GM18505 (cell line): ENCODE measurements around the gene SLC9A6.
"Not testable (repeated sequence)": the region's sequence is repeated elsewhere in the genome, so short reads cannot be mapped to it uniquely, and the experiment has no call there.

Experiments
- ATAC-seq: cut with Tn5 transposase; IDR thresholded peaks from one replicate; pipeline ENCODE4 v1.9.1; 2021; ENCODE audit not compliant: unreplicated experiment
- POLR2A ChIP-seq: IDR thresholded peaks from 4 replicates; pipeline ENCODE4 v1.6.1; 2011; ENCODE audit warnings: borderline replicate concordance; ENCODE audit not compliant: insufficient read depth, insufficient read length; ENCODE audit errors: extremely low read depth

SLC9A6 gene

GRCh38 chrX:136039968-136040367 lies 54.7 kb downstream of the SLC9A6 start:
- ATAC-seq: no peak
- no peak for TF ChIP-seq POLR2A

DNA sequence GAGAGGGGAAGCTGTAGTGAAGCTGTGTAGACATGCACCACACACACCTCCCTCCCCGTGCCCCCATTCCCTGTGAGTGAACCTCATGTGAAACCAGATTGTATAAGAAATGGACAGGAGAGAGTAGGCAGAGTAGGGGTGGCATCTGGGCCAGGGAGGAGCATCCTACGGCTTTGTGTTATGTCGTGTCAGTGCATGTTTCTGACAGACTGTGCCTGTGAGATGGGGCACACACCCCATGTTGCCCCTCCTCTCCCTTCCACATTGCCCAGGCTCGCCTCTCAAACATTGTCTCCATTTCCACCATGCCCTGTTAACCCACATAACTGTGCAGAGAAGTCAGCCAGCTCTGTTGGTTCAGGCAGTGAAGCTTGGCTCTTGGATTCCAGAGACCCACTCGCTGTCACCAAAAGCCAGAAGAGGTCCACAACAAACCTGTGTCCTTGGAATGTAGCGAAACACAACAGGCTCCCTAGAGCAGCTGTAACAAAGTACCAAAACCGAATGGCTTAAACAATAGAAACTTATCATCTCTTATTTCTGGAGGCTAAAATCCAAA lies 56.1 kb downstream of the SLC9A6 start:
- ATAC-seq: no peak
- TF ChIP-seq POLR2A: no peak

DNA sequence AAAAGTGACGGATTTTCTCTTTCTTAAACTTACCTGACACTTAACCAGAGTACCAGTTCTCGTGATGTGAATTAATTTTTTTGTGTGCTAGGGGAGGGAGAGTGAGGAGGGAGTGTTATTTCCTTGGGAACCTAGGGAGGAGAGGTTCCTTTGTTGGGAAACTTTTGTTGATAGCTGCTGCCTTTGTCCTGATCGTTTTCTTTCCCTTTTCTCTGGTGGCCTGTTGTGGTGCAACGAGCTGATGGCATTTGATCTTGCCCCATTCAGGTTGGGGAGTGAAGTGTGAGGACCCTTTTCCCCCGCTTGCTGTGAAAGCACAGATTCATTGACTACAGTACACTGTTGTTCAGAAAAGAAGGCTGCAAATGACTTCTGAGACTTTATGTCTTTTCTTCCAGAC lies 59.8 kb downstream of the SLC9A6 start:
- no peak for ATAC-seq
- TF ChIP-seq POLR2A: no peak

DNA sequence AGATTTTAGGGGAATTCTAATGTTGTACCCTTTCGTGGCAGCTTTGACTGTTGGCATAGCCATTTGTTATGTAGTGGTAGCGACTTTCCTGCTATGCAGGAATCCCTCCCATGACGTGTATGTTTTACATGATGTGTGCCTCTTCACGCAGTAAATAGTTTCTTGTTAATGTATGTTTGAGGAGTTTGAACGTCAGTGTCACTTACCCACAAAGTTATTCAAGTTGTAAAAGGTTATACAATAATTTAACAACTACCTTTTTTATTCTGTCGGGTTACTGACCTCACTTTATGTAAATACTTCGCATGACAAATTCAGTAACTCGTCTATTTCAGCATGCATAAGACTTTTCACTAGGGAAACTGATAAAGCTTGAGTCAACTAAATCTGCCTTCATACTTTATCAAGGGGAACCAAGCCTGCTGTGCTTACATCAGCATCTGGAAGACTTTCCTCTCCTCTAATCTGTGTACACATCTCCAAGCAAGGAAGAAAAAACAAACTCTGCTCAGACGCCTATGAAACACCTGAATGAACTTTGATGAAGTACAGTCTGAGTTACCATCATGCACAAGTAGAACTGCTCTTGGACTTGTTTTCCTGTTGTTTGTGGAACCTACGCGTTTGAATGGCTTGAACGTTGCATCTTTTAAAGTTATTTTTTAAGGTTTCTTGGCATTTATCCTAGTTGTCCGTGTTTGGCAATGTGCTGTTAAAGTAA lies 61.2 kb downstream of the SLC9A6 start:
- no peak for TF ChIP-seq POLR2A
- no peak for ATAC-seq

GRCh38 chrX:136047016-136047642 lies 61.9 kb downstream of the SLC9A6 start:
- TF ChIP-seq POLR2A: no peak
- no peak for ATAC-seq

DNA sequence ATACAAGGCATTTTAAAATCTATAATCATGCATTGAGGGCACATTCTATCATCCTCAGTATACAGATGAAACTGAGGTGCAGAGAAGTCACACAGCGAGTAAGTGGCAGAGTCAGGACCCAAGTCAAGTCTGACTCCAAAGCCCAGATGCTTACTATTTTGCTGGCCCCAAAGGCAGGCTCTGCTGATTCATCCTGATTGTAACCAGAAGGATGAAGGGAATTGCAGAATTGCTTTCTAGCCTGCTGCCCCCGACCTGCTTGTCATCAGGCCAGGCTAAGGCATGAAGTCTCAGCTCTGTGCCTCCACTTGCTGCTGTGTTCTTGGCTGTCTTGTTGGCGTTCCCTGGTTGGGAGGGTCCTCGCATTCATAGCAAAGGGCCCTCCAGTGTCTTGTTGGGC lies 62.7 kb downstream of the SLC9A6 start:
- ATAC-seq: no peak
- TF ChIP-seq POLR2A: no peak

- no peak for TF ChIP-seq POLR2A
- no peak for ATAC-seq
Observed at GRCh38 chrX:136048446-136048845, 63.2 kb downstream of the SLC9A6 start.

- no peak for ATAC-seq
- TF ChIP-seq POLR2A: no peak
Observed at GRCh38 chrX:136049608-136050007, 64.4 kb downstream of the SLC9A6 start.

DNA sequence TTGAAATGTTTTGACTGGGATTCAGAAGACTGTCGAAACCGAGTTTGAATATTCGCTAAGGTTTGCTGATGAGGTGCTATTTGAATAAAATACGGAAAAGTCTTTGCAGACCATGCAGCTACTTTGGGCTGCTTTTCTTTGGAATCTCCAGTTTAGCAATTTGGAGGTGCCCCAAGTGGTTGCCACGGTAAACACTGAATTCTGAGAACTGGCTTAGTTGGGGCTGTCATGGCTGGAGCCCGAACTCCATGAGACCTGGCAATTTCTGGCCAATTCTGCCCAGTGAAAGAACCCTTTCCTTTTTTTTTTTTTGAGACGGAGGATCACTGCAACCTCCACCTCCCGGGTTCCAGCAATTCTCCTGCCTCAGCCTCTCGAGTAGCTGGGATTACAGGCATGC lies 65.6 kb downstream of the SLC9A6 start:
- not testable (repeated sequence) for ATAC-seq

DNA sequence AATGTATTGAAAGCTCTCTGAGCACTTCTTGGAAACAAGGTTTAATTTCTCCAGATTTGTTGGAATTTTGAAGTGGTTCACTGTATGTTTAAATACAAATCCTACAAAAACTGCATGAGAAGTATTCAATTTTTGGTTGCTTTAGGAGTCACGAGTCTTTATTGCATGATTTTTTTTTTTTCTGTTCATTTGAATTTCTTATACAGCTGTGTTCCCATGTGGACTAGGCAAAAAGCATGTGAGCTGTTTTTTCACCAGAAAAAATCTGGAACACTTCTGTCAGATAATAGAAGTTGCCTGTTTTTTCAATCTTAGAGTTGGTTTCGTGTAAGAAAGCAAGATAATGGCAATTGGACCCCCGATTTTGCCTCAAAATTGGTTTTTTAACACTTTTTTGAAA lies 66.4 kb downstream of the SLC9A6 start:
- no peak for ATAC-seq
- no peak for TF ChIP-seq POLR2A

- TF ChIP-seq POLR2A: no peak
- no peak for ATAC-seq
Observed at GRCh38 chrX:136055651-136056221, 70.5 kb downstream of the SLC9A6 start.

GRCh38 chrX:136057567-136057966 lies 72.3 kb downstream of the SLC9A6 start:
- no peak for TF ChIP-seq POLR2A
- ATAC-seq: no peak

DNA sequence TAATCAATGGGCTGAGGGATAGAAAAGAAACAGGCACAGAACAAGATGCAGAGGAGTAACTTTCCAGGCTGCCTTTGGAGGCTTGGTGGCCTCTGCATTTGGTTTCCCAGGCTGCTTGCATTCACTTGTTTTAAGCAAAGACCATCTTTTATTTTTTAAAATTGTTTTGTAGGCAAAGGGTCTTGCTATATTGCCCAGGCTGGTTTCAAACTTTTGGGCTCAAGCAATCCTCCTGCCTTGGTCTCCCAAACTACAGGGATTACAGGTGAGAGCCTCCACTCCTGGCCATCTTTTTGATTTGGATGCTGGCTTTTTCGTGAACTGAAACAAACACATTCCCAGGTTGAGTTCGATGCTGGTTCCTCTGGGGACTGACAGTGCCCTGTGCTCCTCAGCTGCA lies 74.1 kb downstream of the SLC9A6 start:
- no peak for TF ChIP-seq POLR2A
- ATAC-seq: no peak

DNA sequence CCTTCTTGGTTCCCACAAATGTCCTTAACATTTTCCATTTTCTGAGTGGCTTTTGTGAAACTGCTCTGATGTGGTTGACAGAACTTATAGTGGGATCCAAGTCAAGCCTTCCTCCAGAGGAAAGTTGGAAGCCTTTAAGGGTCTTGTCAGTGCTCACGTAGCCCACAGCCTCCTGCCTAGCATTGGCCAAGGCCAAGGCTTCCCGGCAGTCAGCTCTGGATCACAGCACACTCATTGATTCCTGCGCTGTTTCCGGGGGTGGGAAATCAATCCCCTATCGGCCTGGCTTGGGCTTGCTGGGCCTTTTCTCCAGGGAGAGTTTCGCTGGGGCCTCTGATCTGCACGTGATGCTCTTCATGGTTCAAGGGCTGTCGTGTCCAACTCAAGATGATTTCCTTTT lies 76.1 kb downstream of the SLC9A6 start:
- ATAC-seq: no peak
- no peak for TF ChIP-seq POLR2A
